Trophoblast cell (in vitro differentiated cells and primary cell): ENCODE measurements around the gene FASTKD2.

ENCODE experiments used
- DNase-seq, 2 donors: peaks; one replicate each; pipeline ENCODE4 v3.0.0-alpha.2; 2016
- H2AFZ ChIP-seq: 2 replicates; pipeline ENCODE4 v1.6.1; 2013; ENCODE audit warnings: low read length, moderate library complexity, mild to moderate bottlenecking; ENCODE audit not compliant: insufficient read depth, poor library complexity
- H2AK5ac ChIP-seq: 2 replicates; pipeline ENCODE4 v1.6.1; 2013; ENCODE audit warnings: mild to moderate bottlenecking, low read length
- H2BK120ac ChIP-seq: 2 replicates; pipeline ENCODE4 v1.6.1; 2013; ENCODE audit warnings: low read length, mild to moderate bottlenecking, moderate library complexity; ENCODE audit not compliant: insufficient read depth, poor library complexity
- H2BK12ac ChIP-seq: 2 replicates; pipeline ENCODE4 v1.6.1; 2013; ENCODE audit warnings: mild to moderate bottlenecking, low read length, moderate library complexity
- H2BK5ac ChIP-seq: 2 replicates; pipeline ENCODE4 v1.6.1; 2013; ENCODE audit warnings: low read length, low read depth, moderate library complexity, mild to moderate bottlenecking; ENCODE audit not compliant: poor library complexity
- H3K14ac ChIP-seq: 2 replicates; pipeline ENCODE4 v1.6.1; 2013; ENCODE audit warnings: mild to moderate bottlenecking, low read length
- H3K18ac ChIP-seq: 2 replicates; pipeline ENCODE4 v1.6.1; 2013; ENCODE audit warnings: mild to moderate bottlenecking, low read length
- H3K23ac ChIP-seq: 2 replicates; pipeline ENCODE4 v1.6.1; 2013; ENCODE audit warnings: low read length
- H3K27ac ChIP-seq: 2 replicates; pipeline ENCODE4 v1.5.1; 2013; ENCODE audit warnings: low read depth, mild to moderate bottlenecking, inconsistent platforms, low read length, moderate library complexity
- H3K27me3 ChIP-seq: 2 replicates; pipeline ENCODE4 v1.6.1; 2013; ENCODE audit warnings: inconsistent platforms, mild to moderate bottlenecking, low read length, moderate library complexity; ENCODE audit not compliant: insufficient read depth
- H3K36me3 ChIP-seq, 2 experiments: 1 replicate in 1 of 2; 2 replicates in 1 of 2; pipeline ENCODE4 v1.6.1; 2013; ENCODE audit warnings: low read length in 2 of 2, mild to moderate bottlenecking in 2 of 2, moderate library complexity in 1 of 2; ENCODE audit not compliant: insufficient read depth in 2 of 2, control insufficient read depth in 1 of 2
- H3K4ac ChIP-seq: 2 replicates; pipeline ENCODE4 v1.6.1; 2013; ENCODE audit warnings: low read depth, mild to moderate bottlenecking, low read length, moderate library complexity
- H3K4me1 ChIP-seq, 2 experiments: 1 replicate in 1 of 2; 2 replicates in 1 of 2; pipeline ENCODE4 v1.6.1; 2013; ENCODE audit warnings: low read length in 2 of 2, mild to moderate bottlenecking in 2 of 2, moderate library complexity in 1 of 2; ENCODE audit not compliant: insufficient read depth in 2 of 2, control insufficient read depth in 1 of 2
- H3K4me2 ChIP-seq: 2 replicates; pipeline ENCODE4 v1.6.1; 2013; ENCODE audit warnings: inconsistent platforms, mild to moderate bottlenecking, low read length, moderate library complexity
- H3K4me3 ChIP-seq: 2 replicates; pipeline ENCODE4 v1.5.1; 2013; ENCODE audit warnings: mild to moderate bottlenecking, low read depth, low read length, inconsistent platforms
- H3K79me1 ChIP-seq: one replicate; pipeline ENCODE4 v1.6.1; 2013; ENCODE audit warnings: low read length
- H3K79me2 ChIP-seq: 2 replicates; pipeline ENCODE4 v1.6.1; 2013; ENCODE audit warnings: low read length, mild to moderate bottlenecking; ENCODE audit not compliant: control insufficient read depth, insufficient read depth, poor library complexity
- H3K9ac ChIP-seq: 2 replicates; pipeline ENCODE4 v1.6.1; 2013; ENCODE audit warnings: mild to moderate bottlenecking, low read length
- H3K9me3 ChIP-seq: 2 replicates; pipeline ENCODE4 v1.6.1; 2013; ENCODE audit warnings: low read depth, mild to moderate bottlenecking, control low read depth, inconsistent platforms, low read length; ENCODE audit not compliant: insufficient read depth
- H4K12ac ChIP-seq: 2 replicates; pipeline ENCODE4 v1.6.1; 2013; ENCODE audit warnings: low read depth, mild to moderate bottlenecking, low read length, moderate library complexity
- H4K8ac ChIP-seq: 2 replicates; pipeline ENCODE4 v1.6.1; 2013; ENCODE audit warnings: low read depth, mild to moderate bottlenecking, low read length, moderate library complexity
- H4K91ac ChIP-seq: one replicate; pipeline ENCODE4 v1.6.1; 2013; ENCODE audit warnings: low read depth, mild to moderate bottlenecking, low read length, moderate library complexity
- WGBS: extraction: QIAGEN DNeasy Blood & Tissue Kit; methylation state at CpG from one replicate; pipeline ENCODE4 v1.1.7; 2013; ENCODE audit warnings: missing lambda C conversion rate; ENCODE audit not compliant: insufficient read length, insufficient coverage; ENCODE audit errors: extremely low coverage; 5-methylcytosine and 5-hydroxymethylcytosine counted together

FASTKD2 gene

GRCh38 chr2:206820807-206821206, 55.4 kb downstream of the FASTKD2 start:
- H3K4me2 ChIP-seq, result no peak overlapping the region

DNA sequence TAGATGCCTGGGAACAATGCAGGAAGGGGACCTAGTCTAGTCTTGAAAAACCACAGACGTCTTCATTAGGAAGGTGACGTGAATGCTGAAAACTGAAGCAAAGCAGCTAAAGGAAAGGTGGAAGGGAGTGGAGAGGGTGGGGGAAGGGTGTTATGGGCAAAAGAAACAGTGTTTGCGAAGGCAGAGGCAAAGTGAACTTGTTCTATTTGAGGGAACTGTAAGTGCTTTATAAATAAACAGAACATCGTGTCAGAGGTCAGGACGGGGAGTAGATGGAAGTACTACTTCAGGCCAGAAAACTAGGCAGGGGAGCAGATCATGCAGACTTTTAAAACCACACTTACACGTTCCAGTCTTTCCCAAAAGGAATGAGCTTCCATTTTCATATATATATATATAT, 57.8 kb downstream of the FASTKD2 start:
- no peak overlapping the region for H3K4me2 ChIP-seq
- WGBS, result no CpG with 5 or more reads among the region's 6 CpGs

More at GRCh38 chr2:206820807-206821206, 55.4 kb downstream of the FASTKD2 start:
- Histone ChIP-seq H3K36me3 (no peaks in the 10 kb centered on the region), H3K9me3 (no peaks in the 10 kb centered on the region), H2BK120ac (no peak overlapping the region), H3K4me1 (no peaks in the 10 kb centered on the region), H4K8ac (no peak overlapping the region), H3K4me3 (no peak overlapping the region), H3K79me1 (no peaks in the 10 kb centered on the region), H3K23ac (no peak overlapping the region), H3K4ac (no peak overlapping the region), H2AFZ (no peak overlapping the region), H3K18ac (no peak overlapping the region), H3K14ac (no peak overlapping the region), H2BK12ac (no peak overlapping the region), H3K9ac (no peak overlapping the region), H3K27me3 (no peaks in the 10 kb centered on the region), H3K79me2 (no peaks in the 10 kb centered on the region), H2AK5ac (no peak overlapping the region), H4K12ac (no peak overlapping the region), H2BK5ac (no peak overlapping the region), H3K27ac (no peak overlapping the region), H4K91ac (no peak overlapping the region)
- no peak for DNase-seq
- no CpG with 5 or more reads among the region's 2 CpGs for WGBS

DNA sequence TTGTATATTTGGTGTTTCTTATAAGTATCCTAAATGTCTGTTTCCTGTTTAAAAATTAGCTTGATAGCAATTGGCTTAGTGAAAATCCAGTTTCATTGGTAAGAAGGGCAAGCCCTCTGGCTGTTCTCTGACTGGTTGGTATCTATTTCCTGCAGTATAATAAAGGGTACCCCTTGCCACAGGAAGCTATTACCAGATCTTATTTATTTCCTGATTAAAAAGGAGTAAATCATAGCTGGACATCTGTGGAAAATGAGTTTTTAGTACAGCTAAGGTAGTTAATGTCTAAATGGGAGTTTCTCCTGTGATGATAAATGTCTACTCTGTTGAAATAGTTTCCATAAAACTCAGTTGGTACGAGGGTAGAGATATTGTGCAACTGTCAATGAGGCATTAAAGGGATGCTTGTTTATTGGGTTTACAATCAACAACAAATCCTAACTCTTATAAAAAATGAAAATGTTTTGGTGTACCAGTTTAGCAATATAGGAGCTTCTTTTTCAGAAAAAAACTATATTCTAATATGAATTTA, 58.7 kb downstream of the FASTKD2 start:
- H3K4me1 ChIP-seq, result no peaks in the 10 kb centered on the region
- no peak overlapping the region for H4K91ac ChIP-seq
- H3K9ac ChIP-seq, result no peak overlapping the region
- H2AFZ ChIP-seq, result no peak overlapping the region
- no peak overlapping the region for H3K18ac ChIP-seq
- no peak overlapping the region for H3K27ac ChIP-seq
- no peak overlapping the region for H4K8ac ChIP-seq
- H3K36me3 ChIP-seq, result no peaks in the 10 kb centered on the region
- H2BK120ac ChIP-seq, result no peak overlapping the region
- H3K79me1 ChIP-seq, result no peaks in the 10 kb centered on the region
- no peak for DNase-seq
- H3K4ac ChIP-seq, result no peak overlapping the region
- no peak overlapping the region for H2AK5ac ChIP-seq
- no peaks in the 10 kb centered on the region for H3K27me3 ChIP-seq
- H3K79me2 ChIP-seq, result no peaks in the 10 kb centered on the region
- H3K14ac ChIP-seq, result no peak overlapping the region
- H4K12ac ChIP-seq, result no peak overlapping the region
- no peak overlapping the region for H3K23ac ChIP-seq
- H3K9me3 ChIP-seq, result no peaks in the 10 kb centered on the region
- H2BK12ac ChIP-seq, result no peak overlapping the region
- H3K4me2 ChIP-seq, result no peak overlapping the region
- no peak overlapping the region for H3K4me3 ChIP-seq
- no CpG with 5 or more reads among the region's 1 CpG for WGBS
- no peak overlapping the region for H2BK5ac ChIP-seq

More for the DNA sequence above, 57.8 kb downstream of the FASTKD2 start:
- no peak for DNase-seq
- no peak overlapping the region for H4K8ac ChIP-seq
- H3K27me3 ChIP-seq, result no peaks in the 10 kb centered on the region
- no peak overlapping the region for H3K14ac ChIP-seq
- H3K9ac ChIP-seq, result no peak overlapping the region
- no peak overlapping the region for H2AFZ ChIP-seq
- H3K4me3 ChIP-seq, result no peak overlapping the region
- H4K91ac ChIP-seq, result no peak overlapping the region
- no peak overlapping the region for H2AK5ac ChIP-seq
- no peak overlapping the region for H3K27ac ChIP-seq
- no peaks in the 10 kb centered on the region for H3K79me1 ChIP-seq
- H3K36me3 ChIP-seq, result no peaks in the 10 kb centered on the region
- no peaks in the 10 kb centered on the region for H3K9me3 ChIP-seq
- H4K12ac ChIP-seq, result no peak overlapping the region
- no peak overlapping the region for H2BK5ac ChIP-seq
- H3K18ac ChIP-seq, result no peak overlapping the region
- H3K4ac ChIP-seq, result no peak overlapping the region
- H3K4me1 ChIP-seq, result no peaks in the 10 kb centered on the region
- H2BK12ac ChIP-seq, result no peak overlapping the region
- no peak overlapping the region for H3K23ac ChIP-seq
- no peaks in the 10 kb centered on the region for H3K79me2 ChIP-seq
- no peak overlapping the region for H2BK120ac ChIP-seq

- H3K79me1 ChIP-seq, result no peaks in the 10 kb centered on the region
- no peak overlapping the region for H4K91ac ChIP-seq
- no peaks in the 10 kb centered on the region for H3K79me2 ChIP-seq
- no peak for DNase-seq
- no peak overlapping the region for H3K14ac ChIP-seq
- no peaks in the 10 kb centered on the region for H3K4me1 ChIP-seq
- no peaks in the 10 kb centered on the region for H3K36me3 ChIP-seq
- no CpG with 5 or more reads among the region's 5 CpGs for WGBS
- H3K27ac ChIP-seq, result no peak overlapping the region
- H4K12ac ChIP-seq, result no peak overlapping the region
- H3K23ac ChIP-seq, result no peak overlapping the region
- no peaks in the 10 kb centered on the region for H3K9me3 ChIP-seq
- no peak overlapping the region for H2AK5ac ChIP-seq
- H3K9ac ChIP-seq, result no peak overlapping the region
- H2BK5ac ChIP-seq, result no peak overlapping the region
- no peak overlapping the region for H3K4me3 ChIP-seq
- H2BK12ac ChIP-seq, result no peak overlapping the region
- H2BK120ac ChIP-seq, result no peak overlapping the region
- no peak overlapping the region for H3K18ac ChIP-seq
- H3K4ac ChIP-seq, result no peak overlapping the region
- H3K4me2 ChIP-seq, result no peak overlapping the region
- H2AFZ ChIP-seq, result no peak overlapping the region
- H4K8ac ChIP-seq, result no peak overlapping the region
- no peaks in the 10 kb centered on the region for H3K27me3 ChIP-seq
These were observed 59.6 kb downstream of the FASTKD2 start for GRCh38 chr2:206824993-206825392.
